Activated CD4-positive, alpha-beta memory T cell treated with anti-CD3 and anti-CD28 coated beads for 36 hours (primary cell): Measurements from ENCODE around the gene PTPRZ1. TPM values are rescaled to one million over a fixed set of nuclear protein-coding genes. Genes with fewer than 3 reads are reported as not detected.
A peak's percentile ranks its signal among the peaks of the same experiment; 100 is the strongest.

ENCODE experiments used
- CTCF ChIA-PET: fragments of 350-600 bp; sonication (Branson Sonifier 250); formaldehyde crosslinking; loops from one replicate; lab custom pipeline; 2021; ENCODE audit warnings: antibody characterized with exemption, inconsistent platforms; lab: Charles Lee
- POLR2A ChIA-PET: fragments of 350-600 bp; sonication (Branson Sonifier 250); formaldehyde crosslinking; loops from one replicate; lab custom pipeline; 2021; ENCODE audit warnings: antibody characterized with exemption; lab: Charles Lee
- DNase-seq: peaks from one replicate; pipeline ENCODE4 v3.0.0-alpha.2; 2020
- H3K27ac Mint-ChIP-seq: one replicate; pipeline ENCODE4 v1.8.0; 2021; ENCODE audit warnings: mixed read lengths
- H3K27me3 Mint-ChIP-seq: one replicate; pipeline ENCODE4 v1.8.0; 2021; ENCODE audit warnings: mixed read lengths
- H3K36me3 Mint-ChIP-seq: one replicate; pipeline ENCODE4 v1.8.0; 2021; ENCODE audit warnings: mixed read lengths
- H3K4me1 Mint-ChIP-seq: one replicate; pipeline ENCODE4 v1.8.0; 2021; ENCODE audit warnings: low read depth, mixed read lengths
- H3K4me3 Mint-ChIP-seq: one replicate; pipeline ENCODE4 v1.8.0; 2021; ENCODE audit warnings: mild to moderate bottlenecking, mixed read lengths
- H3K9me3 Mint-ChIP-seq: one replicate; pipeline ENCODE4 v1.8.0; 2021; ENCODE audit warnings: mixed read lengths
- intact Hi-C: fragments of 100-400 bp; cut with micrococcal nuclease; formaldehyde crosslinking; loops from one replicate; pipeline ENCODE4 v1.15.1; 2023
- total RNA-seq, 2 experiments: library from RNA; stranded (reverse); gene quantifications; one replicate each; pipeline ENCODE4 v1.2.3, GENCODE V29; 2021

The PTPRZ1 gene
- total RNA-seq, 2 experiments from 2014 or later: not detected

DNA sequence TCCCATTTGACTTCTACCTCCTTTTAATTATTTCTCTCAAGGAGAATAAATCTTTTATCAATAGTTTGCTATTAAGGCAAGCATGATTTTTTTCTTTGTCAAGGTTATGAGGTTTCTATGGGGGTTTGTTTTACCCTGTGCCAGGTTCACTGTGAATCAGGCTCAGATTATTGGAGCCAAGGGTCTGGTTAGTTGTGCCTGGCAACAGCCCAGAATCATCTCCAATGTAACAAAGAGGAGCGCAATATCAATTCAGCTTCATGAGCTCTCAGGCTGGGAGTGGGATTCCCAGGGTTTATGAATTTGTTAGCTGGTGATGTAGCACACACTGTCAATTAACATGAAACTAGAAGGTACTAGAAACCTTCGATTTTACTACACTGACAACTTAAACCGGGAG lies 197.9 kb downstream of the PTPRZ1 start:
- ChIA-PET CTCF (no interaction called here), POLR2A (no interaction called here)
- no peaks in the 10 kb centered on the region for H3K9me3 Mint-ChIP-seq
- H3K4me3 Mint-ChIP-seq: no peak overlapping the region
- H3K27me3 Mint-ChIP-seq: no peaks in the 10 kb centered on the region
- intact Hi-C loops: no loop called here
- H3K36me3 Mint-ChIP-seq: no peaks in the 10 kb centered on the region
- no peak overlapping the region for H3K27ac Mint-ChIP-seq
- no peak for DNase-seq
- H3K4me1 Mint-ChIP-seq: no peaks in the 10 kb centered on the region

DNA sequence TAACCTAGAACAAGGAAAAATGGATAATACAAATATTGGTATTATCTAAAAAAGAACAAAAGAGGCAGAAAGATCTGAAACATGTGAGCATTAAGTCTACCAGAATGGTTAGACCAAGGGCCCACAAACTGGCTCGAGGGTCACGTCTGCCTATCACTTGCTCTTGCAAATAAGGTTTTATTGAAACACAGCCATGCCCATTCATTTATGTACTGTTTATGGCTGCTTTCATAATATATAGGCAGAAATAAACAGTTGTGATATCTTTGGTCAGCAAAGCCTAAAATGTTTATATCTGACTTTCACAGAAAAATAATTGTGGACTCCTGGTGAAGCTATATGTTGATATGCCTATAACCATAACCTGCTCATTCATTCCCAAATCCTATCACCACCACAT lies 199.3 kb downstream of the PTPRZ1 start:
- no peak for DNase-seq
- Mint-ChIP-seq H3K4me1 (no peaks in the 10 kb centered on the region), H3K27me3 (no peaks in the 10 kb centered on the region), H3K4me3 (no peak overlapping the region), H3K27ac (no peak overlapping the region), H3K9me3 (no peaks in the 10 kb centered on the region), H3K36me3 (no peaks in the 10 kb centered on the region)
- intact Hi-C loops: no loop called here
- ChIA-PET CTCF (no interaction called here), POLR2A (no interaction called here)

DNA sequence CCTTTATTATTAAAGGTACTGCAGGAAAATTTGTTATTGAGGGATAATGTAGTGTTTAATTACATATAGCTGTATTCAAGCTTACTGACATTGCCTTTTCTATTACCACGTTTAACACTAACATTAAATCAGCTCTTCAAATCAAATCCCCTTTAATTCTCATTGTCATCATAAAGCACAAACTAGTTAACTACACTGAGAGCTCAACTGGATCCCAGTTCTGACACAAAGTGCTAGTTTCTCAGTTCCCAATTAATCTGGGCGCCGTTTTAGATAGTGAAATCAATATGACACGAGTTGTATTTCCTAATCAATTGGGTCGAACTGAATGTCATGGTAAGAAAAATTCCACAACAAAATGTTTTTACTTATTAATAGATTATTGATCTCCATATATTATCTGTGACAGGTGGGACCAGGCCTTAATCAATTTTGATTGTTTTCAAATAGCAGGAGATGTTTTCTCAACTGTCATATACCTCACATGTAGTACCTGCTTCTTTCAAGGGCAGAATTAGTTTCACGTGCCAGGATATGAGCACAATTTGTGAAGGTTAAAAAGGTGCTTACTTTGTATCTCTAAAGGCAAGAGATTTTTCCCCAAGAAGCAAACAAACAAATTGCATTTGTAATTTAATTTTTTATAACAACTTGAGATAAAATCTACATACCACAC lies 200.1 kb downstream of the PTPRZ1 start:
- H3K4me3 Mint-ChIP-seq: no peak overlapping the region
- CTCF ChIA-PET: no interaction called here

DNA sequence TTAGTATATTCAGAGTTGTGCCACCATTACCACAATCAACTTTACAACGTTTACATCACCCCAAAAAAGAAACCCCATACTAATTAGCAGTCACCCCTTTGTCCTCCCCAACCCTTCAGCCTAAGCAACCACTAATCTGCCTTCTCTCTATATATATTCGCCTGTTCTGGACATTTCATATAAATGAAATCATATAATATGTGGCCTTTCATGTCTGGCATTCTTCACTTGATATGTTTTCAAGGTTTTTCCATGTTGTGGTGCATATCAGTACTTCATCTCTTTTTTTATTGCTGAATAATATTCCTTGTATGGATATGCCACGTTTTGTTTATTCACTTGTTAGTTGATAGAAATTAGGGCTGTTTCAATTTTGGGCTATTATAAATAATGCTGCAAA lies 200.7 kb downstream of the PTPRZ1 start:
- Mint-ChIP-seq H3K9me3 (no peaks in the 10 kb centered on the region), H3K27me3 (no peaks in the 10 kb centered on the region), H3K27ac (no peak overlapping the region), H3K4me1 (no peaks in the 10 kb centered on the region), H3K4me3 (no peak overlapping the region), H3K36me3 (peaks cover 1% of the 10 kb centered on the region)
- ChIA-PET POLR2A (no interaction called here), CTCF (no interaction called here)
- DNase-seq: no peak
- intact Hi-C loops: no loop called here

More for the DNA sequence above, 200.1 kb downstream of the PTPRZ1 start:
- no peaks in the 10 kb centered on the region for H3K36me3 Mint-ChIP-seq
- no peaks in the 10 kb centered on the region for H3K4me1 Mint-ChIP-seq
- intact Hi-C loops: no loop called here
- H3K27me3 Mint-ChIP-seq: no peaks in the 10 kb centered on the region
- H3K27ac Mint-ChIP-seq: no peak overlapping the region
- H3K9me3 Mint-ChIP-seq: no peaks in the 10 kb centered on the region
- no peak for DNase-seq
- POLR2A ChIA-PET: no interaction called here

DNA sequence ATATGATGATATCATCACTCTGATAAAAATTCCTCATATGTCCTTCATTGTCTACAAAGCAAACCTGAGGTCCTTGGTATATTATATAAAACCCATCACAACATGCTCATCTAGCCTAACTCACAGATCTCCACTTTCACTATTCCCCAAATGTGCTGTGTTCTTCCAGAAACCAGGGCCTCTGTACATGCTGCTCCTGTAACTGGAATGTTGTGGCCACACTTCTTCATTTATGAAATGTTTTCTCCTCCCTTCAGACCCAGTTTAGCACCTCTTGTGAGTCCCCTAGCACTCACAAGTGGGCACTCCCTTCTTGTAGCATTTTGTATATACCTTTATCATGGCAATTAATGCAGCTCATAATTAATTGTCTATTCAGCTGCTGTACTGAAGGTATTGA lies 209.2 kb downstream of the PTPRZ1 start:
- CTCF ChIA-PET: interaction anchor here (1.9 kb wide), 1 partner anchor 11 kb away, joined by 7 read pairs; no protein-coding TSS in a partner anchor

DNA sequence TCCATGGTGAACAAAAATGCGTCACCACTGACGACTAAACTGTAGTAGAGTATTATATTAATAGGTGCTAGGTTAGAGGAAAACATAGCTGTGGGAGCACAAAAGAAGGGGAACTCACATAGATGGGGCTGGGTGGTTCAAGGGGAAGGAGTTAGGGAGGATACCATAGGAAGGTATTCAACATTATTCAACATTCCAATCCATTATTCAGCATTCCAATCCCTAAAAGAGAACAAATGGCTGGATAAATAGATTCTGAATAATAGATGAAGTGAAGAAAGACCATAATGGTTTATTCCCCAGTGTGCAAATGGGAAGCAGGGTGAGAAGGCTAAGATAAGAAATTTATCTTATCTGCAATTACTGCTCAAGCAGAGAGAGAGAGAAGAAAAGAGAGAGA lies 209.7 kb downstream of the PTPRZ1 start:
- Mint-ChIP-seq H3K4me1 (no peaks in the 10 kb centered on the region), H3K4me3 (no peak overlapping the region), H3K27me3 (no peaks in the 10 kb centered on the region), H3K9me3 (no peaks in the 10 kb centered on the region), H3K36me3 (peaks cover 3% of the 10 kb centered on the region), H3K27ac (no peak overlapping the region)
- no peak for DNase-seq
- intact Hi-C loops: no loop called here
- POLR2A ChIA-PET: no interaction called here
- CTCF ChIA-PET: no interaction called here

More for the DNA sequence above, 209.2 kb downstream of the PTPRZ1 start:
- POLR2A ChIA-PET: no interaction called here
- H3K4me1 Mint-ChIP-seq: no peaks in the 10 kb centered on the region
- no peak for DNase-seq
- intact Hi-C loops: no loop called here
- no peaks in the 10 kb centered on the region for H3K9me3 Mint-ChIP-seq
- no peak overlapping the region for H3K27ac Mint-ChIP-seq
- no peak overlapping the region for H3K4me3 Mint-ChIP-seq
- H3K27me3 Mint-ChIP-seq: no peaks in the 10 kb centered on the region
- H3K36me3 Mint-ChIP-seq: peaks cover 3% of the 10 kb centered on the region

DNA sequence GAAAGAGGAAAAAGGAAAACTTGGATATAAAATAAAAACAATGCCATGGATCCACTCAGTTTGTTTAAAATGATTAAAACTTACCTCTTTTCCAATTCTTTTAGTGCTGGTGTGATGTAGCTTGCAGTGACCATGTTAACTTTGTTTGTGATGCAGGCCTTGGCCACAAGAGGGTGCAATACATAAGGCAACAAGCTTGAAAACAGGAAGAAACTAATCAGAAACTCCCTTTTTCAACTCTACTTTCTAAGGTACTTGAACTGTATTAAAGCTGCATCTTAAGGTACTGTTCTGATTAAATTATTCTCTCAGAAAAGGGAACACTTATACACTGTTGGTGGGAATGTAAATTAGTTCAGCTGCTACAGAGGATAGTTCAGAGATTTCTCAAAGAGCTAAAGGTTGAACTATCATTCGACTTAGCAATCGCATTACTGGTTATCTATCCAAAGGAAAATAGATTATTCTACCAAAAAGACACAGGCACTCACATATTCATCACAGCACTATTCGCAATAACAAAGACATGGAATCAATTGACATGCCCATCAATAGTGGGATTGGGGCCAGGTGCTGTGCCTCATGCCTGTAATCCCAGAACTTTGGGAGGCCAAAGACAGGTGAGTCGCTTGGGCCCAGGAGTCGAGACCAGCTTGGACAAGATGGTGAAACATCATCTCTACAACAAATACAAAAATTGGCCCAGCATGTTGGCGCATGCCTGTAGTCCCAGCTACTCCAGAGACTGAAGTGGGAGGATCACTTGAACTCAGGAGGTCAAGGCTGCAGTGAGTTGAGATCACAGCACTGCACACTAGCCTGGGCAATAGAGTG lies 220.2 kb downstream of the PTPRZ1 start:
- H3K4me3 Mint-ChIP-seq: no peak overlapping the region
- CTCF ChIA-PET: interaction anchor here (0.6 to 1.7 kb wide), 7 partner anchors 10 to 440 kb away, joined by 3 to 9 read pairs (median 4); no protein-coding TSS in a partner anchor
- no peaks in the 10 kb centered on the region for H3K9me3 Mint-ChIP-seq
- no peaks in the 10 kb centered on the region for H3K36me3 Mint-ChIP-seq
- DNase-seq: peak; percentile 59
- H3K27ac Mint-ChIP-seq: no peak overlapping the region
- POLR2A ChIA-PET: no interaction called here
- no peaks in the 10 kb centered on the region for H3K4me1 Mint-ChIP-seq
- H3K27me3 Mint-ChIP-seq: no peaks in the 10 kb centered on the region
- intact Hi-C loops: no loop called here

DNA sequence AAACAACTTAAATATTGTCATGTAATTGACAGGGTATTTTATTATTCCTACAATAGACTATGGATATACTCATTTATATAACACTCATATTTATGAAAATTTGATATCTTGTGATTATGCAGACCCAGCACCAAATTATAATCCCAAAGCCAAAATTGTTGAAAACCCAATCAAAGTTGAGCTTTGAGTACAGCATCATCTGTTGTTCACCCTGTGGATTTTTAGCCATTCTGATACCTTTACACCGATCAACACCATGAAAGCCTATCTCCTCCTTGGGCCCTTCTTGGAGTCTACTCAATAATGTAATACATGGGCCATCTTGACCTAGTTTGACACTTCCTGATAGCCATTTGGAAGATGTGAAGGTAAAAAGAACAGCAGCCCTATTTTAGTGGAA lies 221.6 kb downstream of the PTPRZ1 start:
- no peaks in the 10 kb centered on the region for H3K36me3 Mint-ChIP-seq
- no peak for DNase-seq
- no peaks in the 10 kb centered on the region for H3K27me3 Mint-ChIP-seq
- no peaks in the 10 kb centered on the region for H3K9me3 Mint-ChIP-seq
- H3K4me1 Mint-ChIP-seq: no peaks in the 10 kb centered on the region
- intact Hi-C loops: no loop called here
- ChIA-PET POLR2A (no interaction called here), CTCF (no interaction called here)
- no peak overlapping the region for H3K27ac Mint-ChIP-seq
- H3K4me3 Mint-ChIP-seq: no peak overlapping the region

DNA sequence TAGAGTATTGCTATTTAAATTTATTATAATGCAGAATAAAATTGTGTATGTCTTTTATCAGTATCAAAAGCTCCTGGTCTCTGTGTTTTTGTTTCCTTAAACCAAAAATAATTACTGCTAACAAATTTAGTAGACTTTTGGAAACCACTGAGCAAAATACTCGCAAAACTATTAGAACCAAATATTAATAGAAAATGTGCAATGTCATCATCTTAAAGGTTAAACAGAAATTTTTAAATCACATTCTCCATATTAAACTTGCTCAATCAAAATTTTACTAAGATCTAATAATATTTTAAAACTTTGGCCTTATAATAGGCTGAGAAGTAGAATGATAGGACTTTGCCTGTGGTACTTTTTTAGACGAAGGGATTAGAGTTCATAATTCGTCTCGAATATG lies 222.7 kb downstream of the PTPRZ1 start:
- Mint-ChIP-seq H3K4me1 (no peaks in the 10 kb centered on the region), H3K27ac (no peak overlapping the region), H3K4me3 (no peak overlapping the region), H3K36me3 (no peaks in the 10 kb centered on the region), H3K9me3 (no peaks in the 10 kb centered on the region), H3K27me3 (no peaks in the 10 kb centered on the region)
- no peak for DNase-seq
- ChIA-PET CTCF (no interaction called here), POLR2A (no interaction called here)
- intact Hi-C loops: no loop called here

DNA sequence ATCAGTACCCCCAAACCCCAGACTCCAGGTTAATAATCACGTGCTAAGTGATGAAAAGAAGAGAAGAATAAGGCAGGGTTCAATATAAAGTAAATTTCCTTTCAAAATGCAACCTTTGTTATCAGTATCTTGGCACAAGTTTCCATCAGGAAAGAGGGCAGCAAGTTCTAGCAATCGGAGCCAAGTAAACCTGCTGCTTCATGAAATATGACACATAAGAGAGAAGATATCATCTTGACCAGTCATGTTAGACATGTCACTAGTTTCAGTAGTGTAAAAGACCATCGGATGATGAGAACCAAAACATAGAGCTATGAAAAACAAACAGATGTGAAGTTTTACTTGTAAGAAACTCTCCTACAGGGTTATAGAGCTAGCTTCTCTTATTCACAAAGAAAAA lies 227.1 kb downstream of the PTPRZ1 start:
- intact Hi-C loops: no loop called here
- Mint-ChIP-seq H3K9me3 (peaks cover 26% of the 10 kb centered on the region), H3K4me3 (no peak overlapping the region)

DNA sequence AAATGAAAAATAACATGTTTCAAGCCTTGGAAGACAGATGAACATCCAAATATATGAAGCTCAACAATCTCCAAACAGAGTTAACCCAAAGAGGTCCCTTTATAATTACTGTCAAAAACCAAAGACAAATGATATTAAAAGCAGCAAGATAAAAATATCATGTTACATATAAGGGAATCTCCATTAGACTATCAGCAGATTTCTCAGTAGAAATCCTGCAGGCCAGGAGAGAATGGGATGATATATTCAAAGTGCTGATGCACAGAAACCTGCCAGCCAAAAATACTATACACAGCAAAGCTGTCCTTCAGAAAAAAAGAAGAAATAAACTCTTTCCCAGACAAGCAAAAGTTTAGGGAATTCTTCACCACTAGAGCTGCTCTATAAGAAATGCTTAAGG lies 230.1 kb downstream of the PTPRZ1 start:
- H3K4me3 Mint-ChIP-seq: no peak overlapping the region
- peaks cover 8% of the 10 kb centered on the region for H3K36me3 Mint-ChIP-seq
- H3K27me3 Mint-ChIP-seq: no peaks in the 10 kb centered on the region
- H3K9me3 Mint-ChIP-seq: peaks cover 35% of the 10 kb centered on the region
- H3K27ac Mint-ChIP-seq: no peak overlapping the region
- POLR2A ChIA-PET: no interaction called here
- DNase-seq: no peak
- intact Hi-C loops: no loop called here
- CTCF ChIA-PET: interaction anchor here (1.0 kb wide), 1 partner anchor 10 kb away, joined by 3 read pairs; no protein-coding TSS in a partner anchor
- H3K4me1 Mint-ChIP-seq: no peaks in the 10 kb centered on the region

More for the DNA sequence above, 227.1 kb downstream of the PTPRZ1 start:
- DNase-seq: no peak
- ChIA-PET CTCF (no interaction called here), POLR2A (no interaction called here)
- Mint-ChIP-seq H3K4me1 (no peaks in the 10 kb centered on the region), H3K36me3 (peaks cover 8% of the 10 kb centered on the region), H3K27me3 (no peaks in the 10 kb centered on the region), H3K27ac (no peak overlapping the region)
